22Rv1 (cell line): ENCODE data around the gene WASL.

Source experiments
- ZFX ChIP-seq: fragments of 450-650 bp; IDR thresholded peaks from 2 replicates; pipeline ENCODE4 v1.6.1; 2017; ENCODE audit warnings: antibody characterized with exemption, borderline replicate concordance
- TF ChIP-seq, protein P1 (sequence below): fragments of 450-650 bp; IDR thresholded peaks from 2 replicates; pipeline ENCODE4 v1.5.1; 2017; ENCODE audit warnings: mild to moderate bottlenecking

DNA sequence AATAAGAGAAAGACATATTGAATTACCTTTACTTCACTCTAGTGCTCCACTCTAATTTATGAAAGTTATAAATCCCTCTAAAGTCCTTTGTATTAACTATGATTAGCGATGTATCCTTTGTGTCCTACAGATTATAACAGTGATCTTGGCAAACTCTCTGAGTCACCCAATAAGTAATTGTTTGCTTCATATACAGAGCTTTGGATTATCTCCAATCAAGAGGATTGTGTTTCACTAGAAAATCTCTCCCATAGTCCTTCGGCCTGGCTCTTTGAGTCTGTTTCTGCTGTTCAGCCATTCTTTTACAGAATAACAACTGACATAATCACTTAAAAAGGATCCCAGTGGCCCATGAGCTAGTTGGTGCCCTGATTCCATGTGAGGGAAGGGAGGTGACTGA is 83.6 kb downstream of the WASL start:
- TF ChIP-seq, protein P1, sequence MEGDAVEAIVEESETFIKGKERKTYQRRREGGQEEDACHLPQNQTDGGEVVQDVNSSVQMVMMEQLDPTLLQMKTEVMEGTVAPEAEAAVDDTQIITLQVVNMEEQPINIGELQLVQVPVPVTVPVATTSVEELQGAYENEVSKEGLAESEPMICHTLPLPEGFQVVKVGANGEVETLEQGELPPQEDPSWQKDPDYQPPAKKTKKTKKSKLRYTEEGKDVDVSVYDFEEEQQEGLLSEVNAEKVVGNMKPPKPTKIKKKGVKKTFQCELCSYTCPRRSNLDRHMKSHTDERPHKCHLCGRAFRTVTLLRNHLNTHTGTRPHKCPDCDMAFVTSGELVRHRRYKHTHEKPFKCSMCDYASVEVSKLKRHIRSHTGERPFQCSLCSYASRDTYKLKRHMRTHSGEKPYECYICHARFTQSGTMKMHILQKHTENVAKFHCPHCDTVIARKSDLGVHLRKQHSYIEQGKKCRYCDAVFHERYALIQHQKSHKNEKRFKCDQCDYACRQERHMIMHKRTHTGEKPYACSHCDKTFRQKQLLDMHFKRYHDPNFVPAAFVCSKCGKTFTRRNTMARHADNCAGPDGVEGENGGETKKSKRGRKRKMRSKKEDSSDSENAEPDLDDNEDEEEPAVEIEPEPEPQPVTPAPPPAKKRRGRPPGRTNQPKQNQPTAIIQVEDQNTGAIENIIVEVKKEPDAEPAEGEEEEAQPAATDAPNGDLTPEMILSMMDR = no peak
- TF ChIP-seq ZFX = no peak
